GM23338 (cell line): Measurements from ENCODE around the gene RNF186. TPM values are rescaled to one million over a fixed set of nuclear protein-coding genes. Genes with fewer than 3 reads are reported as not detected.

Experiments used
- ATAC-seq: fragments of 200-7000 bp; cut with Tn5 transposase; 3 replicates; pipeline ENCODE4 v1.9.1; 2020
- DNase-seq: peaks from one replicate; pipeline ENCODE4 v3.0.0-alpha.2; 2015; ENCODE audit warnings: low spot score
- H2AFZ ChIP-seq: fragments of 200-600 bp; sonication (generic); 2 replicates; pipeline ENCODE4 v1.8.0; 2016; ENCODE audit warnings: antibody characterized with exemption, mild to moderate bottlenecking, moderate library complexity
- H3F3A ChIP-seq: fragments of 200-600 bp; sonication (generic); replicated peaks from 2 replicates; pipeline ENCODE4 v1.8.0; 2017; ENCODE audit warnings: antibody characterized with exemption, mixed run types, low read depth
- H3K27ac ChIP-seq: fragments of 200-600 bp; sonication (generic); 2 replicates; pipeline ENCODE4 v1.6.1; 2016; ENCODE audit warnings: low read depth
- H3K27me3 ChIP-seq: fragments of 200-600 bp; sonication (generic); 2 replicates; pipeline ENCODE4 v1.8.0; 2016; ENCODE audit warnings: mild to moderate bottlenecking, mixed run types, moderate library complexity; ENCODE audit not compliant: insufficient read depth
- H3K36me3 ChIP-seq: fragments of 200-600 bp; sonication (generic); 2 replicates; pipeline ENCODE4 v1.8.0; 2016; ENCODE audit warnings: mild to moderate bottlenecking; ENCODE audit not compliant: insufficient read depth
- H3K4me1 ChIP-seq: fragments of 200-600 bp; sonication (generic); 2 replicates; pipeline ENCODE4 v1.8.0; 2016; ENCODE audit warnings: mild to moderate bottlenecking, moderate library complexity; ENCODE audit not compliant: insufficient read depth
- H3K4me2 ChIP-seq: fragments of 200-600 bp; sonication (generic); 2 replicates; pipeline ENCODE4 v1.7.1; 2017; ENCODE audit warnings: mixed run types
- H3K4me3 ChIP-seq: fragments of 200-600 bp; sonication (generic); 2 replicates; pipeline ENCODE4 v1.6.1; 2016; ENCODE audit warnings: mixed run types
- H3K79me2 ChIP-seq: fragments of 200-600 bp; sonication (generic); replicated peaks from 2 replicates; pipeline ENCODE4 v1.8.0; 2017; ENCODE audit warnings: mild to moderate bottlenecking; ENCODE audit not compliant: insufficient read depth
- H3K9me2 ChIP-seq: fragments of 200-600 bp; sonication (generic); 2 replicates; pipeline ENCODE4 v1.8.0; 2017; ENCODE audit not compliant: insufficient read depth
- H4K20me1 ChIP-seq: fragments of 200-600 bp; sonication (generic); replicated peaks from 2 replicates; pipeline ENCODE4 v1.8.0; 2017; ENCODE audit warnings: mild to moderate bottlenecking; ENCODE audit not compliant: insufficient read depth
- H3K27ac Mint-ChIP-seq: 2 replicates; pipeline ENCODE4 v1.8.0; 2020; ENCODE audit warnings: inconsistent platforms, mild to moderate bottlenecking, moderate library complexity, mixed read lengths
- H3K27me3 Mint-ChIP-seq: 3 replicates; pipeline ENCODE4 v1.8.0; 2022; ENCODE audit warnings: low read depth, mild to moderate bottlenecking, moderate library complexity, mixed read lengths, inconsistent platforms; ENCODE audit not compliant: insufficient read depth, poor library complexity
- H3K36me3 Mint-ChIP-seq: 3 replicates; pipeline ENCODE4 v1.8.0; 2021; ENCODE audit warnings: low read depth, mild to moderate bottlenecking, inconsistent platforms, moderate library complexity, mixed read lengths
- H3K4me1 Mint-ChIP-seq: 3 replicates; pipeline ENCODE4 v1.8.0; 2020; ENCODE audit warnings: mild to moderate bottlenecking, inconsistent platforms, mixed read lengths
- H3K4me3 Mint-ChIP-seq: 3 replicates; pipeline ENCODE4 v1.8.0; 2021; ENCODE audit warnings: moderate library complexity, mild to moderate bottlenecking, inconsistent platforms, mixed read lengths
- H3K9me3 Mint-ChIP-seq: 3 replicates; pipeline ENCODE4 v1.8.0; 2020; ENCODE audit warnings: moderate library complexity, mild to moderate bottlenecking, inconsistent platforms, mixed read lengths
- EZH2 ChIP-seq: fragments of 200-600 bp; sonication (generic); IDR thresholded peaks from one replicate; pipeline ENCODE4 v1.8.0; 2017; ENCODE audit warnings: antibody characterized with exemption, mild to moderate bottlenecking, low read depth; ENCODE audit not compliant: unreplicated experiment
- REST ChIP-seq: IDR thresholded peaks from one replicate; pipeline ENCODE4 v1.6.1; 2018; ENCODE audit warnings: antibody characterized with exemption; ENCODE audit not compliant: unreplicated experiment
- ZNF462 ChIP-seq: fragments of 250-450 bp; sonication (Bioruptor Pico); IDR thresholded peaks from 2 replicates; pipeline ENCODE4 v1.5.0; 2020; ENCODE audit warnings: mild to moderate bottlenecking, moderate library complexity
- polyA plus RNA-seq: library from polyadenylated mRNA; unstranded; fragments of >200 nt; fragmentation: Nextera tagmentation; extraction: Ambion mirVana; gene quantifications from 2 replicates; pipeline ENCODE4 v1.2.1, GENCODE V29; 2016
- total RNA-seq: library from RNA; depleted of rRNA; stranded (reverse); fragments of >200 nt; shearing (Covaris generic); gene quantifications from 2 replicates; pipeline ENCODE4 v1.2.3, GENCODE V29; 2014

RNF186 gene
- total and polyA plus RNA-seq, 2 experiments from 2014 or later = not detected

- TF ChIP-seq ZNF462 (no peak), REST (no peak)
Measured at GRCh38 chr1:19861842-19862530, 46.9 kb upstream of the RNF186 start (continued).

- Histone ChIP-seq H3K79me2 (no peaks in the 10 kb centered on the region), H3K4me3 (no peak overlapping the region), H4K20me1 (no peaks in the 10 kb centered on the region), H3K4me2 (no peak overlapping the region), H3K27me3 (no peaks in the 10 kb centered on the region), H2AFZ (no peak overlapping the region), H3F3A (no peaks in the 10 kb centered on the region), H3K9me2 (no peaks in the 10 kb centered on the region), H3K36me3 (no peaks in the 10 kb centered on the region), H3K4me1 (no peaks in the 10 kb centered on the region), H3K27ac (no peak overlapping the region)
- TF ChIP-seq EZH2 = no peak
- peaks cover 13% of the 10 kb centered on the region; the same call in 2 of the 3 replicates for H3K9me3 Mint-ChIP-seq
- H3K4me1 Mint-ChIP-seq = no peaks in the 10 kb centered on the region
- H3K36me3 Mint-ChIP-seq = peaks cover 5% of the 10 kb centered on the region; the same call in 1 of the 3 replicates
- no peak overlapping the region for H3K27ac Mint-ChIP-seq
- DNase-seq (no peak), ATAC-seq (no peak)
- peaks cover 12% of the 10 kb centered on the region for H3K27me3 Mint-ChIP-seq
- no peak overlapping the region for H3K4me3 Mint-ChIP-seq
Measured at GRCh38 chr1:19861034-19861433, 46.0 kb upstream of the RNF186 start.
